H1 (cell line): ENCODE results near the gene NADK2. TPM values are rescaled to one million over a fixed set of nuclear protein-coding genes. Genes with fewer than 3 reads are reported as not detected.

ENCODE experiments used
- BACH1 ChIP-seq: IDR thresholded peaks from 2 replicates; pipeline ENCODE4 v1.6.1; 2012; ENCODE audit warnings: low read length, improper control_type of control experiment
- CHD2 ChIP-seq: IDR thresholded peaks from 2 replicates; pipeline ENCODE4 v1.6.1; 2012; ENCODE audit warnings: low read length, improper control_type of control experiment
- CHD7 ChIP-seq: fragments of 300-600 bp; sonication (generic); IDR thresholded peaks from 2 replicates; pipeline ENCODE4 v1.7.1; 2012; ENCODE audit warnings: low read length, moderate library complexity, mild to moderate bottlenecking, inconsistent platforms; ENCODE audit not compliant: insufficient replicate concordance
- GTF2F1 ChIP-seq: IDR thresholded peaks from 2 replicates; pipeline ENCODE4 v1.6.1; 2012; ENCODE audit warnings: low read depth, low read length, improper control_type of control experiment, borderline replicate concordance
- NRF1 ChIP-seq: IDR thresholded peaks from 2 replicates; pipeline ENCODE4 v1.6.1; 2011; ENCODE audit warnings: mild to moderate bottlenecking, low read depth, low read length, improper control_type of control experiment
- POLR2AphosphoS5 ChIP-seq: IDR thresholded peaks from 2 replicates; pipeline ENCODE4 v1.6.1; 2011; ENCODE audit warnings: low read depth, low read length
- SIN3A ChIP-seq, 2 experiments: IDR thresholded peaks in 1 of 2; conservative IDR thresholded peaks in 1 of 2; 2 replicates each; pipeline ENCODE4 v1.6.1; 2011 to 2012; ENCODE audit warnings: low read length in 2 of 2, improper control_type of control experiment in 1 of 2, low read depth in 1 of 2, mild to moderate bottlenecking in 1 of 2
- polyA plus RNA-seq, 7 experiments: library from polyadenylated mRNA; depleted of rRNA in 3 of 7; stranded (reverse) in 5 of 7; unstranded in 2 of 7; fragments of >200 nt in 5 of 7; fragments of 200-250 nt in 2 of 7; gene quantifications; 1 replicate in 5 of 7; 2 replicates in 1 of 7; 4 replicates in 1 of 7; pipeline versions ENCODE4 v1.2.1 to v1.2.3, GENCODE V29; 2011 to 2013; ENCODE audit warnings: missing spikeins in 2 of 7, mixed read lengths in 2 of 7
- total RNA-seq: library from RNA; stranded (reverse); fragmentation: NEBNext Ultra II Directional; extraction: Animal tissue kit (Norgen Biotek cat#: 25700); gene quantifications from 2 replicates; pipeline ENCODE4 v1.2.1, GENCODE V29; 2021
- TF ChIP-seq, protein P1 (sequence below): IDR thresholded peaks from 2 replicates; pipeline ENCODE4 v1.6.1; 2011; ENCODE audit warnings: low read depth, mild to moderate bottlenecking, low read length; ENCODE audit not compliant: insufficient read depth

Gene NADK2
- total and polyA plus RNA-seq, 2 of the 8 experiments (the other 6 are each of a cell fraction or from before 2014, with no cell fraction given) = 3.4 to 16.1 TPM

- TF ChIP-seq CHD7 (no peak), NRF1 (no peak), GTF2F1 (no peak), BACH1 (no peak), CHD2 (no peak), POLR2AphosphoS5 (no peak), SIN3A (conservative IDR thresholded peaks at IDR 0.05 in 1 of 2, IDR thresholded peaks at IDR 0.05 in 1 of 2; ENCODE audit: low read depth in 1 of 2, low read length in 2 of 2) (no peak)
- TF ChIP-seq, protein P1, sequence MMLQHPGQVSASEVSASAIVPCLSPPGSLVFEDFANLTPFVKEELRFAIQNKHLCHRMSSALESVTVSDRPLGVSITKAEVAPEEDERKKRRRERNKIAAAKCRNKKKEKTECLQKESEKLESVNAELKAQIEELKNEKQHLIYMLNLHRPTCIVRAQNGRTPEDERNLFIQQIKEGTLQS = no peak
Observed at GRCh38 chr5:36147681-36148080, 94.0 kb downstream of the NADK2 start (continued).
